Right hindlimb (tissue), 1 donor: ENCODE data around the gene FUT6.
A peak's percentile ranks its signal among the peaks of the same experiment; 100 is the strongest.
"Not testable (repeated sequence)": the region's sequence is repeated elsewhere in the genome, so short reads cannot be mapped to it uniquely, and the experiment has no call there.

Source experiments
- DNase-seq: peaks from one replicate; pipeline ENCODE4 v3.0.0-alpha.2; 2018

FUT6 gene

DNA sequence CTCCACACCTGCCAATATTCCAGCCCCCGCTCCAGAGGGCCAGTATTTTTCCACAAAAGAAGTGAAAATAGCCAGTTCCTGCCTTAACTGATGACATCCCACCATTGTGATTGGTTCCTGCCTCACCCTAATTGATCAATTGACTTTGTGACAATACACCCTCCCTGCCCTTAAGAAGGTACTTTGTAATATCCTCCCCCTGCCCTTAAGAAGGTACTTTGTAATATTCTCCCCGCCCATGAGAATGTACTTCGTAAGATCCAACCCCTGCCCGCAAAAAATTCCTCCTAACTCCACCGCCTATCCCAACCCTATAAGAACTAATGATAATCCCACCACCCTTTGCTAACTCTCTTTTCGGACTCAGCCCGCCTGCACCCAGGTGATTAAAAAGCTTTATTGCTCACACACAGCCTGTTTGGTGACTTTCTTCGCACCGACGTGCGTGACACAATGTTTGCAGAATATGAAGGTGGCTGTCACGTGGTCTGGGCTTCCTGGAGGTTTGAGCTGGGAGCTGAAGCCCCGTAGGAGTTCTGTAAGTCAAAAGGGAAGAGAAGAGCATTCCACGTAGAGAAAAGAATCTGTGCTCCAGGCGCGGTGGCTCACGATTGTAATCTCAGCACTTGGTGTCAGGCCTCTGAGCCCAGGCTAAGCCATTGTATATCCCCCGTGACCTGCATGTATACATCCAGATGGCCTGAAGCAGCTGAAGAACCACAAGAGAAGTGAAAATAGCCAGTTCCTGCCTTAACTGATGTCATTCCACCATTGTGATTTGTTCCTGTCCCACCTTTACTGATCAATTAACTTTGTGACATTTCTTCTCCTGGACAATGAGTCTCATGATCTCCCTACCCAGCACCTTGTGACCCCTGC lies 17.9 kb upstream of the FUT6 start:
- no peak for DNase-seq

DNA sequence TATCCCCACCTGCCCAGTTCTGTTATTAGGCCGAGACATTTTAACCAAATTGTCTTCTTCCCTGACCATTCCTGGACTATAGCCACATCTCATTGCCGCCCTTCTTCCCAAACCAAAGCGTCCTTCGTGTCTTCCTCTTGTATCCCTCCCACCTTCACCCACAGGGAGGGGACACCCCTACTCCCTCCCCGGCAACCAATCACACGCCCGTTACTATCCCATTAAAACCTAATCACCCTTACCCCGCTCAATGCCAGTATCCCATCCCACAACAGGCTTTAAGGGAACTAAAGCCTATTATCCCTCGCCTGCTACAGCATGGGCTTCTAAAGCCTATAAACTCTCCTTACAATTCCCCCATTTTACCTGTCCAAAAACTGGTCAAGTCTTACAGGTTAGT lies 15.6 kb upstream of the FUT6 start:
- DNase-seq = not testable (repeated sequence)

DNA sequence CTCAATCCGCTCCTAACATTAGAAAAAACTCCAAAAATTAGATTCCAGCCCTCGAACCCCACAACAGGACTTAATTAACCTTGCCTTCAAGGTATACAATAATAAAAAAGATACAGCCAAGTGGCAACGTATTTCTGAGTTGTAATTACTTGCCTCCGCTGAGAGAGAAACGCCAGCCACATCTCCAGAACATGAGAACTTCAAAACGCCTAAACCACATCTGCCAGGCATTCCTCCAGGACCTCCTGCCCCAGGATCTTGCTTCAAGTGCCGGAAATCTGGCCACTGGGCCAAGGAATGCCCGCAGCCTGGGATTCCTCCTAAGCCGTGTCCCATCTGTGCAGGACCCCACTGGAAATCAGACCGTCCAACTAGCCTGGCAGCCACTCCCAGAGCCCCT lies 14.6 kb upstream of the FUT6 start:
- not testable (repeated sequence) for DNase-seq

DNA sequence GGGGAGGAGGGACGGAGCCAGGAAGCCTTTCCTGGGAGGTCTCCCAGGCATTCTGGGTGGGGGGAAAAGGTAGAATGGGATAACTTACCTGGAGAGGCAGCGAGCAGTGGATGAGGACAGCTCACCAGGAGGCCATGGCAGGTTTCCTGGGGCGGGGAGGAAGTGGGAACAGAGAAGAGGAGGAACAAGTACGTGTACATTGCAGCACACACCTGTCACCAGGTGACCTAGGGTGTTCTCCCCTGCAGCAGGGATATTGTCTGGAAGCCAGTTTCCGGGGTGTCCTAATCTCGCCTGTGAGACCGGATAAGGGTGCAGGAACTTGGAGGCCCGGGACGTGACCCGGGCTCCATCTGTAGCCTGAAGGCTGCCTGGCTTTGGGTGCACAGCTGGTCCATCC lies 11.8 kb upstream of the FUT6 start, which contains the start of gene FUT3:
Gene FUT3 (minus strand): TSS at position 148 of the 400 bp plus-strand sequence.
- DNase-seq = no peak

DNA sequence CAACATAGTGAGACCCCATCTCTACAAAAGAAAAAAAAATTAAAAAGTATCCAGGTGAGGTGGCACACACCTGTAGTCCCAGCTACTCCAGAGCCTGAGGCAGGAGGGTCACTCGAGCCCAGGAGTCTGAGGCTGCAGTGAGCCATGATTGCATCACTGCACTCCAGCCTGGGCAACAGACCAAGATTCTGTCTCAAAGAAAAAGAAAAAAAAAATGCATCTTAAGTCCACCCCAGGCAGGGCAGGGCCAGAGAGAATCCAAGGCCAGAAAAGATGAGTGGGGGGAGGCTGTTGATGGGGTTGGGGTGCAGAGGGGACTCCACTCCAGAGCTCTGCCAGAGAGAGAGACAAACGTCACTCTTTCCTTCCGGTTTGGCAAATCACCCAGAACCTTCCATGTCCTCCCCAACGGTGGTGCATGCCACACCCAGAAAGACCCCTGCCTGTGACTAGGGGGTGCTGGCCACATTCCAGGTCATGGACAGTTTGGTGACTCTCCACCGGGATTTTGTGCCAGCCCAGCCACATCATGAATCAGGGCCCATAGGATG lies 11.3 kb upstream of the FUT6 start:
- no peak for DNase-seq

DNA sequence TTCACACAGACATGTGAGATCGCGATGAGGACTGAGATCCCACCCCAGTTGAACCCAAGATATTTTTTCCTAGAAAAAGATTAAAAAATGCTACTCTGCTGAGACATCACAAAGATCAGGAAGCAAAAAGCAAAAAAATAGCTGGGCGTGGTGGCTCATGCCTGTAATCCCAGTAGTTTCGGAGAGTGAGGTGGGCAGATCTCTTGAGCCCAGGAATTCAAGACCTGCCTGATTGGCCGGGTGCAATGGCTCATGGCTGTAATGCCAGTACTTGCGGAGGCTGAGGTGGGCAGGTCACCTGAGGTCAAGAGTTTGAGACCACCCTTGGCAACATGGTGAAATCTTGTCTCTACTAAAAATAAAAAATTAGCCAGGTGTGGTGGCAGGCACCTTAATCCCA lies 10.7 kb upstream of the FUT6 start:
- DNase-seq = no peak

DNA sequence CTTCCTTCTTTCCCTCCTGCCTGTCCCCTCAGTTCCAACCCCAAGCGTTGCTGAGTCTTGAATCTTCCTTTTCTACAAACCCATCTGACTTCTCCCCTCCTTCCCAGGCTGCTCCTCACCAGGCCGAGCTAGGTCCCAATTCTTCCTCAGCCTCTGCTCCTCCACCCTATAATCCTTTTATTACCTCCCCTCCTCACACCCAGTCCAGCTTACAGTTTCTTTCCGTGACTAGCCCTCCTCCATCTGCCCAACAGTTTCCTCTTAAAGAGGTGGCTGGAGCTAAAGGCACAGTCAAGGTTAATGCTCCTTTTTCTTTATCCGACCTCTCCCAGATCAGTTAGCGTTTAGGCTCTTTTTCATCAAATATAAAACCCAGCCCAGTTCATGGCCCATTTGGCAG lies 9.1 kb upstream of the FUT6 start:
- DNase-seq = not testable (repeated sequence)

DNA sequence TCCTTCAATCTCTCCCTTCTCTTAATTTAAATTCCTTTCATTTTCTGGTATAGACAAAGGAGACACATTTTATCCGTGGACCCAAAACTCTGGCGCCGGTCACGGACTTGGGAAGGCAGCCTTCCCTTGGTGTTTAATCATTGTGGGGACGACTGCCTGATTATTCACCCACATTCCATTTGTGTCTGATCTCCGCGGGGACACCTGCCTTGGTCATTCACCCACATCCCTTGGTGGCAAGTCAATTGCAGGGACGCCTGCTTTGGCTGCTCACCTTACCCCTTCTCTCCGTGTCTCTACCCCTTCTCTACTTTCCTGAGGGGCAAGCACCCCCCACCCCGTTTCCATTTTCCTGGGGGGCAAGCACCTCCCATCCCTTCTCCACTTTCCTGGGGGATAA lies 8.3 kb upstream of the FUT6 start:
- not testable (repeated sequence) for DNase-seq

DNA sequence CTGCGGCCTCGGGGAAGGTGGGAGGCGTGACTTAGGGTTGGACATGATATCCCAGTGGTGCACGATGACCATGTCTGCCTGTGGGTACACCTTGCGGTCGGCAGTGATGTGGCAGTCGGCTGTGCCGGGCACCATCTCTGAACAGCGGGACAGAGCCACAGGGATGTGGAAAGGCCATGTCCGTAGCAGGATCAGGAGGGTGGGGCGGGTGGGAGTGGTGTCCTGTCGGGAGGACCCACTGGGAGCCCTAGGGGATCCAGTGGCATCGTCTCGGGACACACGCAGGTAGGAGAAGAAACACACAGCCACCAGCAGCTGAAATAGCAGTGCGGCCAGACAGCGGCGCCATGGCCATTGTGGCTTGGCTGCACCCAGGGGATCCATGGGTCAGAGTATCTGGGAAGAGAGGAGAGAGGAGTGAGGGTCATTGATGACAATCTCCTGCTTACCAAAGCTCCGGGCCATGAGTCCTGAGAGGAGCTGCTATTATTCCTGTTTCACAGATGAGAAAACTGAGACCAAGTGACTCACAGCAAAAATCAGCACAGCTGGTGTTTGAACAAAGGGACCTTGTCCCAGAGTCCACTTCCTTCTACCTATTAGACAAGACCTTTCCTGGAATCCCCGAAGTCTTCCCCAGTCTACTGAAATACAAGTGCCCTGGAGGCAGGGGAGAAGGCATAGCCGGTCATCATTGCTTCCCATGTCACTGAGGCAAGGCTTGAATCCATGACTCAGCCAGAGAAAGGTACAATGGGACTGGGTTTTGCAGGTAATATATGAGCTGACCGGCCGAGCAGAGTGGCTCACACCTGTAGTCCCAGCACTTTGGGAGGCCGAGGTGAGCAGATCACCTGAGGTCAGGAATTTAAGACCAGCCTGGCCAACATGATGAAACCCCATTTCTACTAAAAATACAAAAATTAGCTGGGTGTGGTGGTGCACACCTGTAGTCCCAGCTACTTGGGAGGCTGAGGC lies 5.2 kb upstream of the FUT6 start:
- DNase-seq = no peak

DNA sequence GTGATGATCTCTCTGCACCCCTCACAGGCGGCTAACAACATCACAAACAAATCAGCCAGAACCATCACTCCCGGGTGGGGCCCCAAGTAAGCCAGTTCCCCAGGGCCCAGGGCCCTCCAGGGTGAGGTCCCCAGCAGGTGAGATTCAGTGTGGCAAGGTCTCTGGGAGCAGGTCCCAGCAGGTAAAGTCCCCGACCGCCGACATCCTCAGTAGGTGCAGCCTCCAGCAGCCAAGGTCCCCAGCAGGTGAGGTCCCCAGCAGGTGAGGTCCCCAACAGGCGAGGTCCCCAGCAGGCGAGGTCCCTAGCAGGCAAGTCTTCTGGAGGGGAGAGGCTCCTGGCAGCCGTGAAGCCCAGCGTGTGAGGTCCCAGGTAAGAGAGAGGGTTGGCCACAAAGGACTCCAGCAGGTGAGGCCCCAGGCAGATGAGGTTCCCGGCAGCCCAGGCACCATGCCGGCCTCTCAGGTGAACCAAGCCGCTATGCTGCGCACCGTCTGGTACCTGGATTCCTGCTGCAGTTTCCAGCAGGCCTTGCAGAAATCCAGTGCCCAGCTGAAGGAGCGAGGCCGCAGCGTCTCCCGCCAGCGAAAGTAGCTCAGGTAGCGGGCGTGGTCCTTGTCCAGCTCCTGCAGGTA lies 3.9 kb upstream of the FUT6 start:
- no peak for DNase-seq

DNA sequence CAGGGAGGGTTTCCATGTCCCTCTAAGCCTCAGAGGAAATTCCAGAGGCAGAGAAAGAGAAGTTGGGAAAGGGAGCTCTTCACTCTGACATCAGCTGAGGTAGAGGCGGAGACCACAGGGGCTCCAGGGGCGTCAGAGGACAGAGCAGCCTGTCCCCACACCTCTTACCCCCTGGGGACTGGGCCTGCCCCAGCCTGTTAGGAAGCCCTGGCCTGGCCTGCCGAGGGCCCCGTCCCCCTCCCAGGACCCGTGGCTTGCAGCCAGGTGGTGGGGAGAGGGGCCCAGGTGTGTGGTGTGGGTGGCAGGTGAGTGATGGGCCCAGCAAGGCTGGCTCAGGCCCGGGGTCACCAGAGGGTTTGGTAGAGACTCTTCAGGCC lies 2.2 kb upstream of the FUT6 start:
- not testable (repeated sequence) for DNase-seq

DNA sequence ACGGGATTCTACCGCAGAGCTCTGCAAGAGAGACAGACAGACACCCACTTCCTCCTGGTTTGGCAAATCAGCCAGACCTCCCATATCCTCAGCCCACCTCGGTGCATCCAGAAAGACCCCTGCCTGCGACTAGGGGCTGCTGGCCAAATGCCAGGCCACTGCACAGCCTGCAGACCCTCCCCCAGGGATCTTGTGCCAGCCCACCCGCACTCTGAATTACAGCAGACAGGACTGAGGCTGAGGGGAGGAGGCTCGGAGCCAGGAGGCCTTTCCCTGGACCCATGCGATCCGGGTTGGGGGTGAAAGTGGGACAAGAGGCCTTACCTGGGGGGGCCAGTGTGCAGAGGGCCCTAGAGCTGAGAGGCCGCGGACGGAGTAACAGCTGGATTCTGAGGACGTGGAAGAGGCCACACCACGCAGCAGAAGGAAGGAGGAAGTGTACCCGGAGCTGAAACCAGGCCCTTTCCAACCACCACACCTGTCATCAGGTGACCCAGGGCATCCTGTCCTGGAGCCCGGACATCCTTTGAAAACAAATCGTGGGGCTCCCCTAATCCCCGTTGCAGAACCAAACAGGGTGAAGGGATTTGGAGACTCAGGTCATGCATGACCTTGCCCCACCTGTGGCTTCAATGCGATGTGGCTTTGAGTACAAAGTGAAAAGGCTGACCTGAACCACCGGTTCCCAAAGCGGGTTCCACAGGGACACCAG lies 993 bp downstream of the FUT6 start:
- DNase-seq = no peak

DNA sequence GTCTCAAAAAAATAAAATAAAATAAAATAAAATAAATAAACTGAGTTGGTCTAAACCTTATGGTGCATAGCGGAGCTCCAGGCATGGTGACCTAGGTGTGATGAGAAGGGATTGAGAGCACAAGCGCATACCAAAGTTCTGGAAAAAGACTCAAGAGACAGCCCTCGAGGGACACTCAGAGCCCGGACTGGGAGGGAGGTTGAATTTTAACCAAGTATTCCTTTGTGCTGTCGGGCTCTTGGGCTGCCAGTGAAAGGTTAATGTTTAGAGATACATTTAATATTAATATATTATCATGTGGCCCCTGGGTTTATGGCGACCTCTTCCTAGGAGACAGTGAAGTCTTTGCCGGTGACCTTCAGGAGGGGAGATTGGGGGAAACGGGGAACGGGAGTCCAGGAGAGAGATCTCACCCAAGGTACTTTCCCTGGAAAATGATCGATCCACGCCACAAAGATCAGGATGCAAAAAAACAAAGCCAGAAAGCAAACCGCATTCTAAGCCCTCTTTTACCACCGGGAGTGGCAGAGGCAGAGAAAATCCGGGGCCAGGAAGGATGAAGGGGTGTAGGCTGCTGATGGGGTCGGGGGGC lies 1.6 kb downstream of the FUT6 start:
- DNase-seq = no peak

DNA sequence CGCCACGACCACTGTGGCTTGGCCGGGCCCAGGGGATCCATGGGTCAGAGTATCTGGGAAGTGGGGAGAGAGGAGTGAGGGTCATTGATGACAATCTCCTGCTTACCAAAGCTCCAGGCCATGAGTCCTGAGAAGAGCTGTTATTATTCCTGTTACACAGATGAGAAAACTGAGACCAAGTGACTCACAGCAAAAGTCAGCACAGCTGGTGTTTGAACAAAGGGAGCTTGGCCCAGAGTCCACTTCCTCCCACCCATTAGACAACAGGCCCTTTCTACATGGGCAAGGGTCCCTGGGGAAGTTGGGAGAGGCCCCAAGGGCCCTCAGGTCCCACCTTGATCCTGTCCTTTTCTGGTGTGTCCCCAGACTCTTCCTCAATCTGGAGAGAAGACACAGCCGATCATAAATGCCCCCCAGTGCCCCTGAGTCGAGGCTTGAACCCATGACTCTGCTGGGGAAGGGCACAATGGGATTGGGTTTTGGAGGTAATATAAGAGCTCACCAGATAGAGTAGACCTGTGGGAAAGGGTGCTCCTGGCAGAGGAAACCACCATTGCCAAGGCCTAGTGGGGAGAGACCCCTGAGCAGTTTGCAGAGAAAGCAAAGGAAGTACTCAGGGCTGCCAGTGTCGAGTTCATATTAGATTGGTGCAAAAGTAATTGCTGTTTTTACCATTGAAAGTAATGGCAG lies 6.8 kb downstream of the FUT6 start:
- DNase-seq = no peak

DNA sequence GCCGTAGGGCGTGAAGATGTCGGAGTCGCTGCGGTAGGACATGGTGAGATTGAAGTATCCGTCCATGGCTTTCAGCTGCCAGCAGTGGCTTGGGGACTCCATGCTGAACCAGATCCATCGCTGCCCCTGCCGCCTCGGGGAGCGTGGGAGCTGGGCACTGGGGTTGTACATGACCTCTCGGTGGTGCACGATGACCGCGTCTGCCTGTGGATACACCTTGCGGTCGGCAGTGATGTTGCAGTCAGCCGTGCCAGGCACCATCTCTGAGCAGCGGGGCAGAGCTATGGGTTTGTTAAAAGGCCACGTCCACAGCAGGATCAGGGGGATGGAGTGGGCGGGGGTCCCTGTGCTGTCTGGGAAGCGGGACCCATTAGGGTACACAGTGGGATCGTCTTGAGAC lies 7.4 kb downstream of the FUT6 start:
- no peak for DNase-seq

DNA sequence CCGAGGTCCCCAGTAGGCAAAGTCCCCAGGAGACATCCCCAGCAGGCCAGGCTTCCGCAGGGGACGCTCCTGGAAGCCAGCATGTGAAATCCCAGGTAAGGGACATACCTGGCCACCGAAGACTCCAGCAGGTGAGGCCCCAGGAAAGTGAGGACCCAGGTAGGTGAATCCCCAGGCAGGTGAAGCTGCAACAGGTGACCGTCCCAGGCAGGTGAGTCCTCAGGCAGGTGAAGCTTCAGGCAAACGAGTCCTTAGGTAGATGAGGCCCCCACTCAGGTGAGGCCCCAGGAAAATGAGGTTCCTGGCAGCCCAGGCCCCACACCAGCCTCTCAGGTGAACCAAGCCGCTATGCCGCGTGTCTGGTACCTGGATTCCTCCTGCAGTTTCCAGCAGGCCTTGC lies 8.3 kb downstream of the FUT6 start:
- DNase-seq = no peak

DNA sequence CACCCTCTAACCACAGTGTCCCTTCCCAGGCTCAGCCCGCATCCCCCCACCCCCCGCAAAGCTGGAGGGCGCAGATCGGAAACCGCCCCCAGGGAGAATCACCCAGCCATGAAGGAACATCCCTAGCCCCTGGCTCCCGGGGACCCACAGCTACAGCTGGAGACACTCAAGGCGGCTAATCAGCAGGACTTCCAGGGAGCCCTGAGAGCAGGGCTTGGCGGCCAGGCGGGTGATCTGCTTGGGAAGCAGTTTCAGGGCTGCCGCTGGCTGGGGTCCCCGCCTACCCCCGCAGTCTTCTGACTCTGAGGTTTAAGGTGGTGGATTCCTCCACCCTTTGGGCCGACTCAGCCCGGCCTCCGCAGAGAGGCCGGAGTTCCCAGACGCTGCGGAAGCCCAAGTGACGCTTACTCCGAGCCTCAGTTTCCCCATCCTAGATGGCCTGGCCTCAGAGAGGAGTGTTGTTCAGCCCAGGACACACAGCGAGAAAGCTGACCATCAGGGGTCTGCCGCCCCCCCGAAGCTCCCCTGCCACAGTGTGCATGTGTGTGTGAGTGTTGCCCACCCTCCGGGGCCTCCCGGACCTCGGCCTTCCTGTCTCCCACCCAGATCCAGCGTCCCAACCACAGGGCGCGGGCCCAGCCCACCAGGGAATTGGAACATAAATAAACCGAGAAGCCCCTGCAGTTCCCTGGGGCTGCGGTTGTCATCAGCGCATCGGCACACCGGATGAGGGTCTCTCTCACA lies 9.8 kb downstream of the FUT6 start:
- DNase-seq = no peak

DNA sequence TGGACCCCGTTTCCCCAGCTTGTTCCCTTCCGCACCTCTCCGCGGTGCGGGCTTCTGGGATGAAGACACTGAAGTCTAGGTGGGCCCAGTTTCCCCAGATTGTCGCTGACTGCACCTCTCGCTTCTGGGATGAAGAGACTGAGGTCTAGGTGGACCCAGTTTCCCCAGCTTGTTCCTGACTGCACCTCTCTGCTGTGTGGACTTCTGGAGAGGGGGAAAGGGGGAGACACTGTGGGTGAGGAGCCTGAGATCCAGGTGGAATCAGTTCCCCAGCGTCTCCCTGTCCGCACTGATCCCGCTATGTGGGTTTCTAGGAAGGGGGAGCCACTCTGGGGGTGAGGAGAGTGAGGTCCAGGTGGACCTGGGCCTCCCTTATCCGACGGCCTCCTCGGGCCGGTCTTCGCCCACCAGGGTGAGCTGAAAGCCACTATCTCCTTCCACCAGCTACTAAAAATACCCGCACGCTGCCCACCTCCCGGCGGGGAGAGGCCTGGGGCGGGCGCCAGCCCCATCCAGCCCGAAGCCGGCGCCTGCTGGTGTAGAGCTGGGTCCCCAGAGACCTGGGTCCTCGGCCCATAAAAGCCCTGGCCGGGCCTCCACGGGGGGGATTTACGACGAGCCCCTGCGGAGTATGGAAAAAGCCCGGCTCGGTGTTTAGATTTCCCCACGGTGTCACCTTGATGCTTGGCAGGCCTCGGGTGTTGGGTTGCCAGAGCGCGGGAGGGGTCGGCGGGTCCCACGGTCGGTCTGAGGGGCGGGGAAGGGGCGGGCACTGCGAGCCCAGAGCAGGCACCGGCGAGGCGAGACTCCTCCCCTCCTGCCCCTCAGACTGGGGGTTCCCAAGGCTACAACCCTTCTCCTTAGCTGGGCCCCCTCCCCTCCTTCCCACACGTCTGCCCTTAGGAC lies 10.6 kb downstream of the FUT6 start:
- peak; percentile 64 for DNase-seq
